Parietal lobe (tissue), 2 donors: Measurements from ENCODE around the gene SULT4A1. TPM values are rescaled to one million over a fixed set of nuclear protein-coding genes. Genes with fewer than 3 reads are reported as not detected.

ENCODE experiments used
- small RNA-seq: library from RNA; depleted of rRNA; stranded (forward); fragments of <200 nt; gene quantifications from one replicate; pipeline ENCODE3, GENCODE V24; 2014; ENCODE audit warnings: low replicate concordance
- total RNA-seq: library from RNA; depleted of rRNA; stranded (reverse); fragments of >200 nt; gene quantifications from one replicate; pipeline ENCODE4 v1.2.3, GENCODE V29; 2014

The SULT4A1 gene, protein sequence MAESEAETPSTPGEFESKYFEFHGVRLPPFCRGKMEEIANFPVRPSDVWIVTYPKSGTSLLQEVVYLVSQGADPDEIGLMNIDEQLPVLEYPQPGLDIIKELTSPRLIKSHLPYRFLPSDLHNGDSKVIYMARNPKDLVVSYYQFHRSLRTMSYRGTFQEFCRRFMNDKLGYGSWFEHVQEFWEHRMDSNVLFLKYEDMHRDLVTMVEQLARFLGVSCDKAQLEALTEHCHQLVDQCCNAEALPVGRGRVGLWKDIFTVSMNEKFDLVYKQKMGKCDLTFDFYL
- total RNA-seq, result 55.7 TPM

DNA sequence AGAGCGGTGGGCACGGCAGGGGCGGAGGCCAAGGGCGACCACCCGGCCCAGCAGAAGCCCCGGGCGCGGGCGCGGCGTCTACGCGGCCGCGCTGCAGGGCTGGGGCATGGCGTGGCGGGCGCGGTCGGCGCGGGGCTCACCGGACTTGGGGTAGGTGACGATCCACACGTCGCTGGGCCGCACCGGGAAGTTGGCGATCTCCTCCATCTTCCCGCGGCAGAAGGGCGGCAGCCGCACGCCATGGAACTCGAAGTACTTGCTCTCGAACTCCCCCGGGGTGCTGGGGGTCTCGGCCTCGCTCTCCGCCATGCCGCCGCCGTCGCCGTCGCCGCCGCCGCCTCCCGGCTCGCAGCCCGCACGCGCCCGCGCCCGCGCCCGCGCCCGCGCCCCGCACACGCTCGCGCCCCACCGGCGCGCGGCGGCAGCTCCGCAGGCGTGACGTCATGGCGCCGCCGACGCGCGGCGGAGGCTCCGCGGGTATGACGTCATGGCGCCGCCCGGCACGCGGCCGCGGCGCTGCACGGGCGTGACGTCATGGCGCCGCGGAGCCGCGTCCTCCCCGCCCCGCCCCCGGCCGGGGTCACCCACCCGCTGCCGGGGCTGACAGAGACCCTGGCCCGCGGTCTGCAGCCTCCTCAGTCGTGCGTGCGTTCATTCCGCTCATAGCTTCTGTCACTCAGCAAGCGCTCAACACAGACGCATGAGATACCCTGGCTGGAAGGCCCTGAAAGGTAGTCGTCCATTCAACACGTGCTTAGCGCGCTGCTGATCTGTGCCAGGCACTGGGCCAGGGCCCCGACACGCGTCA, at the start of gene SULT4A1:
SULT4A1 (minus strand) TSS at position 440 of the 808 bp plus-strand sequence; CDS start at position 309, 131 bp downstream.

GRCh38 chr22:43891360-43892182, 29.3 kb upstream of the SULT4A1 start, which contains the start of gene PNPLA5:
PNPLA5 (minus strand) TSS chr22:43892013; CDS start chr22:43891880, 133 bp downstream.

DNA sequence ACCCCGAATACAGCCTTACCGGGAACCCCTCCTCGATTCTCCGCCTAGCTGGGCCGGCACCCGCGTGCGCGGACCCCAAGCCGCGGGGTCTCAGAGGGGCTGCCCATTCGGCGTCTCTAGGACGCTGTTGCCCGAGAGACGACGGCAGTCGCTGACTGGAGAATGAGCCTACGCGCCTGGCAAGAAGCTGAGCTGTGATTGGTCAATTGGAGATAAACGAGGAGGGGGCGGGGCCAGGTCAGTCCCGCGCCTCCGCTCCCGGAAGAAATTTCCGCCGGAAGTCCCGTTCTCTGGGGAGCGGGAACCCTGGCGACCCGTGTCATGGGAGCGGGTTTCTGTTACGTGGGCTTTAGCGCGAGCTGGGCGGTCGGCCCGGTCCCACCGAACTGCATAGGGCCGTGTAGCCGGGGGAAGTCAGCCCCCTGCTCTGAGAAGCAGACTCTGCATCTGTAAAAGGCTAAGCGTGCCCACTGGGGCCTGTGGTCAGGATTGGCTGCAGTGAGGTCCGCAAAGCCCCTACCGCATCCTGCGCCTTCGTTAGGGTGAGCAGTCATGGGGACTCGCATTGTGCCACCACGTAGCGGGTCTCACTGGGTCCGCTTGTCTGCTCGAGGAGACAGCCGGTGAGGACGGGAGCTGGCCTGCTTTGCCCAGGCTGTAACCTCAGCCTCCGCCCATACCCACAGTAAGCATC, 50.0 kb downstream of the SULT4A1 start, which contains the start of gene EFCAB6:
EFCAB6 (minus strand) TSS at position 157 of the 694 bp plus-strand sequence. CDS start 29,987 bp downstream, outside the sequence.

Small RNA genes lying within 50 kb of the gene (small RNA-seq; reads per million reads assigned to genes)
- gene HMGN2P9, result not detected

Other genes starting within 250 kb of the SULT4A1 start
- gene EFCAB6, start 50.2 kb downstream of the SULT4A1 start, total RNA-seq, result 12.5 TPM
- gene PNPLA5, start 29.5 kb upstream of the SULT4A1 start, total RNA-seq, result not detected
- gene PNPLA3, start 61.3 kb upstream of the SULT4A1 start, total RNA-seq, result 23.8 TPM
- 33.2 TPM for gene SAMM50, start 92.9 kb upstream of the SULT4A1 start, total RNA-seq
- gene PARVB, start 161.8 kb upstream of the SULT4A1 start, total RNA-seq, result 7.2 TPM